ENCODE data around the gene SNCAIP. TPM values are rescaled to one million over a fixed set of nuclear protein-coding genes. Genes with fewer than 3 reads are reported as not detected.

Gene SNCAIP
- total and polyA plus RNA-seq, 2 experiments from 2014 or later = 6.1 to 11.9 TPM

DNA sequence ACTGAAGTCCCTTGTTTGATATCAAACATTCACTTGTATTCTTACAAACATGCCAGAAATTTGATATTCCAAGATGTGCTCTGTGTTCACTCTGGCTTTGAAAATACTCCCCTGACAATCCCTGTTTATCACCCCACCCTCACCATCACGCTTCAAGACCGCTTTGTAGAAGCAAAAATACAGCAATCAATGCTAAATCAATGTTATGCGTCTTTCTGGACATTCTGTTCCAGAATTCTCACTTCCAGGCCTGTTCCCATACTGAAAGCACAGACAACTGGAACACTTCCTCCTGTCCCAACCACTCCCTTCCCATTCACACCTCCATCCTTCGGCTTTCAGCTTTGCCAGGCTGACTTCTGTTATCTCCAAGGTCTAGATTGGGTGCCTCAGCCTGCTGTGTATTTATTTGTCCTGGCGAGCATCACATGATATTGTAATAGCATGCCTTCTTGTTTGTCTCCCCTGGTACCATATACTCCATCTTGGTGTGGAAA, 72.8 kb downstream of the SNCAIP start (continued):
- TF ChIP-seq STAT1 (IDR thresholded peaks at IDR 0.05; ENCODE audit: unreplicated experiment) (no peak), ZNF331 (CRISPR knock-in tag; IDR thresholded peaks at IDR 0.05; ENCODE audit: low read depth) (no peak), NANOG (IDR thresholded peaks at IDR 0.05; ENCODE audit: borderline replicate concordance) (no peak), POLR2AphosphoS5 (IDR thresholded peaks at IDR 0.05; ENCODE audit: low read depth) (no peak)

- H3K27ac ChIP-seq (ENCODE audit: low read depth) = no peak overlapping the region
- no peaks in the 10 kb centered on the region for H3F3A ChIP-seq (replicated peaks; ENCODE audit: low read depth)
- H3K4me2 ChIP-seq = no peak overlapping the region
- H3K4me1 Mint-ChIP-seq = peaks cover 23% of the 10 kb centered on the region
- no peak overlapping the region for H3K4me3 Mint-ChIP-seq
- H4K20me1 ChIP-seq (replicated peaks; ENCODE audit: insufficient read depth) = no peaks in the 10 kb centered on the region
- peaks cover 4% of the 10 kb centered on the region for H3K27me3 Mint-ChIP-seq (ENCODE audit: insufficient read depth, low read depth, poor library complexity)
- ATAC-seq (no peak), DNase-seq (ENCODE audit: low spot score) (no peak)
- no peaks in the 10 kb centered on the region for H3K27me3 ChIP-seq (ENCODE audit: insufficient read depth)
- H3K36me3 Mint-ChIP-seq (ENCODE audit: low read depth) = peaks cover 13% of the 10 kb centered on the region
- H3K27ac Mint-ChIP-seq = no peak overlapping the region
- TF ChIP-seq EZH2phosphoT487 (IDR thresholded peaks at IDR 0.05; ENCODE audit: unreplicated experiment) (no peak), STAT1 (IDR thresholded peaks at IDR 0.05; ENCODE audit: unreplicated experiment) (no peak), ZNF114 (CRISPR knock-in tag; IDR thresholded peaks at IDR 0.05) (no peak), JUNB (IDR thresholded peaks at IDR 0.05; ENCODE audit: unreplicated experiment) (no peak), CREB1 (CRISPR knock-in tag; IDR thresholded peaks at IDR 0.05; ENCODE audit: low read depth) (no peak), NANOG (IDR thresholded peaks at IDR 0.05; ENCODE audit: borderline replicate concordance) (no peak), ZNF331 (CRISPR knock-in tag; IDR thresholded peaks at IDR 0.05; ENCODE audit: low read depth) (no peak), POLR2AphosphoS5 (IDR thresholded peaks at IDR 0.05; ENCODE audit: low read depth) (no peak), EZH2 (IDR thresholded peaks at IDR 0.05; ENCODE audit: low read depth, unreplicated experiment) (no peak)
- TF ChIP-seq, protein P1, sequence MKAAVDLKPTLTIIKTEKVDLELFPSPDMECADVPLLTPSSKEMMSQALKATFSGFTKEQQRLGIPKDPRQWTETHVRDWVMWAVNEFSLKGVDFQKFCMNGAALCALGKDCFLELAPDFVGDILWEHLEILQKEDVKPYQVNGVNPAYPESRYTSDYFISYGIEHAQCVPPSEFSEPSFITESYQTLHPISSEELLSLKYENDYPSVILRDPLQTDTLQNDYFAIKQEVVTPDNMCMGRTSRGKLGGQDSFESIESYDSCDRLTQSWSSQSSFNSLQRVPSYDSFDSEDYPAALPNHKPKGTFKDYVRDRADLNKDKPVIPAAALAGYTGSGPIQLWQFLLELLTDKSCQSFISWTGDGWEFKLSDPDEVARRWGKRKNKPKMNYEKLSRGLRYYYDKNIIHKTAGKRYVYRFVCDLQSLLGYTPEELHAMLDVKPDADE (IDR thresholded peaks at IDR 0.05) = no peak
- TF ChIP-seq, protein P2, sequence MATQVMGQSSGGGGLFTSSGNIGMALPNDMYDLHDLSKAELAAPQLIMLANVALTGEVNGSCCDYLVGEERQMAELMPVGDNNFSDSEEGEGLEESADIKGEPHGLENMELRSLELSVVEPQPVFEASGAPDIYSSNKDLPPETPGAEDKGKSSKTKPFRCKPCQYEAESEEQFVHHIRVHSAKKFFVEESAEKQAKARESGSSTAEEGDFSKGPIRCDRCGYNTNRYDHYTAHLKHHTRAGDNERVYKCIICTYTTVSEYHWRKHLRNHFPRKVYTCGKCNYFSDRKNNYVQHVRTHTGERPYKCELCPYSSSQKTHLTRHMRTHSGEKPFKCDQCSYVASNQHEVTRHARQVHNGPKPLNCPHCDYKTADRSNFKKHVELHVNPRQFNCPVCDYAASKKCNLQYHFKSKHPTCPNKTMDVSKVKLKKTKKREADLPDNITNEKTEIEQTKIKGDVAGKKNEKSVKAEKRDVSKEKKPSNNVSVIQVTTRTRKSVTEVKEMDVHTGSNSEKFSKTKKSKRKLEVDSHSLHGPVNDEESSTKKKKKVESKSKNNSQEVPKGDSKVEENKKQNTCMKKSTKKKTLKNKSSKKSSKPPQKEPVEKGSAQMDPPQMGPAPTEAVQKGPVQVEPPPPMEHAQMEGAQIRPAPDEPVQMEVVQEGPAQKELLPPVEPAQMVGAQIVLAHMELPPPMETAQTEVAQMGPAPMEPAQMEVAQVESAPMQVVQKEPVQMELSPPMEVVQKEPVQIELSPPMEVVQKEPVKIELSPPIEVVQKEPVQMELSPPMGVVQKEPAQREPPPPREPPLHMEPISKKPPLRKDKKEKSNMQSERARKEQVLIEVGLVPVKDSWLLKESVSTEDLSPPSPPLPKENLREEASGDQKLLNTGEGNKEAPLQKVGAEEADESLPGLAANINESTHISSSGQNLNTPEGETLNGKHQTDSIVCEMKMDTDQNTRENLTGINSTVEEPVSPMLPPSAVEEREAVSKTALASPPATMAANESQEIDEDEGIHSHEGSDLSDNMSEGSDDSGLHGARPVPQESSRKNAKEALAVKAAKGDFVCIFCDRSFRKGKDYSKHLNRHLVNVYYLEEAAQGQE (IDR thresholded peaks at IDR 0.05; ENCODE audit: unreplicated experiment) = no peak
- TF ChIP-seq, protein P3, sequence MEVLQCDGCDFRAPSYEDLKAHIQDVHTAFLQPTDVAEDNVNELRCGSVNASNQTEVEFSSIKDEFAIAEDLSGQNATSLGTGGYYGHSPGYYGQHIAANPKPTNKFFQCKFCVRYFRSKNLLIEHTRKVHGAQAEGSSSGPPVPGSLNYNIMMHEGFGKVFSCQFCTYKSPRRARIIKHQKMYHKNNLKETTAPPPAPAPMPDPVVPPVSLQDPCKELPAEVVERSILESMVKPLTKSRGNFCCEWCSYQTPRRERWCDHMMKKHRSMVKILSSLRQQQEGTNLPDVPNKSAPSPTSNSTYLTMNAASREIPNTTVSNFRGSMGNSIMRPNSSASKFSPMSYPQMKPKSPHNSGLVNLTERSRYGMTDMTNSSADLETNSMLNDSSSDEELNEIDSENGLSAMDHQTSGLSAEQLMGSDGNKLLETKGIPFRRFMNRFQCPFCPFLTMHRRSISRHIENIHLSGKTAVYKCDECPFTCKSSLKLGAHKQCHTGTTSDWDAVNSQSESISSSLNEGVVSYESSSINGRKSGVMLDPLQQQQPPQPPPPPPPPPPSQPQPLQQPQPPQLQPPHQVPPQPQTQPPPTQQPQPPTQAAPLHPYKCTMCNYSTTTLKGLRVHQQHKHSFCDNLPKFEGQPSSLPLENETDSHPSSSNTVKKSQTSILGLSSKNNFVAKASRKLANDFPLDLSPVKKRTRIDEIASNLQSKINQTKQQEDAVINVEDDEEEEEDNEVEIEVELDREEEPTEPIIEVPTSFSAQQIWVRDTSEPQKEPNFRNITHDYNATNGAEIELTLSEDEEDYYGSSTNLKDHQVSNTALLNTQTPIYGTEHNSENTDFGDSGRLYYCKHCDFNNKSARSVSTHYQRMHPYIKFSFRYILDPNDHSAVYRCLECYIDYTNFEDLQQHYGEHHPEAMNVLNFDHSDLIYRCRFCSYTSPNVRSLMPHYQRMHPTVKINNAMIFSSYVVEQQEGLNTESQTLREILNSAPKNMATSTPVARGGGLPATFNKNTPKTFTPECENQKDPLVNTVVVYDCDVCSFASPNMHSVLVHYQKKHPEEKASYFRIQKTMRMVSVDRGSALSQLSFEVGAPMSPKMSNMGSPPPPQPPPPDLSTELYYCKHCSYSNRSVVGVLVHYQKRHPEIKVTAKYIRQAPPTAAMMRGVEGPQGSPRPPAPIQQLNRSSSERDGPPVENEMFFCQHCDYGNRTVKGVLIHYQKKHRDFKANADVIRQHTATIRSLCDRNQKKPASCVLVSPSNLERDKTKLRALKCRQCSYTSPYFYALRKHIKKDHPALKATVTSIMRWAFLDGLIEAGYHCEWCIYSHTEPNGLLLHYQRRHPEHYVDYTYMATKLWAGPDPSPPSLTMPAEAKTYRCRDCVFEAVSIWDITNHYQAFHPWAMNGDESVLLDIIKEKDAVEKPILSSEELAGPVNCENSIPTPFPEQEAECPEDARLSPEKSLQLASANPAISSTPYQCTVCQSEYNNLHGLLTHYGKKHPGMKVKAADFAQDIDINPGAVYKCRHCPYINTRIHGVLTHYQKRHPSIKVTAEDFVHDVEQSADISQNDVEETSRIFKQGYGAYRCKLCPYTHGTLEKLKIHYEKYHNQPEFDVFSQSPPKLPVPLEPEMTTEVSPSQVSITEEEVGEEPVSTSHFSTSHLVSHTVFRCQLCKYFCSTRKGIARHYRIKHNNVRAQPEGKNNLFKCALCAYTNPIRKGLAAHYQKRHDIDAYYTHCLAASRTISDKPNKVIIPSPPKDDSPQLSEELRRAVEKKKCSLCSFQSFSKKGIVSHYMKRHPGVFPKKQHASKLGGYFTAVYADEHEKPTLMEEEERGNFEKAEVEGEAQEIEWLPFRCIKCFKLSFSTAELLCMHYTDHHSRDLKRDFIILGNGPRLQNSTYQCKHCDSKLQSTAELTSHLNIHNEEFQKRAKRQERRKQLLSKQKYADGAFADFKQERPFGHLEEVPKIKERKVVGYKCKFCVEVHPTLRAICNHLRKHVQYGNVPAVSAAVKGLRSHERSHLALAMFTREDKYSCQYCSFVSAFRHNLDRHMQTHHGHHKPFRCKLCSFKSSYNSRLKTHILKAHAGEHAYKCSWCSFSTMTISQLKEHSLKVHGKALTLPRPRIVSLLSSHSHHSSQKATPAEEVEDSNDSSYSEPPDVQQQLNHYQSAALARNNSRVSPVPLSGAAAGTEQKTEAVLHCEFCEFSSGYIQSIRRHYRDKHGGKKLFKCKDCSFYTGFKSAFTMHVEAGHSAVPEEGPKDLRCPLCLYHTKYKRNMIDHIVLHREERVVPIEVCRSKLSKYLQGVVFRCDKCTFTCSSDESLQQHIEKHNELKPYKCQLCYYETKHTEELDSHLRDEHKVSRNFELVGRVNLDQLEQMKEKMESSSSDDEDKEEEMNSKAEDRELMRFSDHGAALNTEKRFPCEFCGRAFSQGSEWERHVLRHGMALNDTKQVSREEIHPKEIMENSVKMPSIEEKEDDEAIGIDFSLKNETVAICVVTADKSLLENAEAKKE (CRISPR knock-in tag; IDR thresholded peaks at IDR 0.05) = no peak
- TF ChIP-seq, protein P4, sequence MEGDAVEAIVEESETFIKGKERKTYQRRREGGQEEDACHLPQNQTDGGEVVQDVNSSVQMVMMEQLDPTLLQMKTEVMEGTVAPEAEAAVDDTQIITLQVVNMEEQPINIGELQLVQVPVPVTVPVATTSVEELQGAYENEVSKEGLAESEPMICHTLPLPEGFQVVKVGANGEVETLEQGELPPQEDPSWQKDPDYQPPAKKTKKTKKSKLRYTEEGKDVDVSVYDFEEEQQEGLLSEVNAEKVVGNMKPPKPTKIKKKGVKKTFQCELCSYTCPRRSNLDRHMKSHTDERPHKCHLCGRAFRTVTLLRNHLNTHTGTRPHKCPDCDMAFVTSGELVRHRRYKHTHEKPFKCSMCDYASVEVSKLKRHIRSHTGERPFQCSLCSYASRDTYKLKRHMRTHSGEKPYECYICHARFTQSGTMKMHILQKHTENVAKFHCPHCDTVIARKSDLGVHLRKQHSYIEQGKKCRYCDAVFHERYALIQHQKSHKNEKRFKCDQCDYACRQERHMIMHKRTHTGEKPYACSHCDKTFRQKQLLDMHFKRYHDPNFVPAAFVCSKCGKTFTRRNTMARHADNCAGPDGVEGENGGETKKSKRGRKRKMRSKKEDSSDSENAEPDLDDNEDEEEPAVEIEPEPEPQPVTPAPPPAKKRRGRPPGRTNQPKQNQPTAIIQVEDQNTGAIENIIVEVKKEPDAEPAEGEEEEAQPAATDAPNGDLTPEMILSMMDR (conservative IDR thresholded peaks at IDR 0.05; ENCODE audit: low read depth in 2 of 2) = no peak
- peaks cover 10% of the 10 kb centered on the region; the same call in 2 of the 3 replicates for H3K9me3 Mint-ChIP-seq
- H3K4me3 ChIP-seq = no peak overlapping the region
- 0 out of 2 replicates have a peak, but pooled peaks cover 2% of the 10 kb centered on the region for H3K9me2 ChIP-seq (ENCODE audit: insufficient read depth)
- H2AFZ ChIP-seq = no peak overlapping the region
- H3K36me3 ChIP-seq (ENCODE audit: insufficient read depth) = no peaks in the 10 kb centered on the region
- no peaks in the 10 kb centered on the region for H3K79me2 ChIP-seq (replicated peaks; ENCODE audit: insufficient read depth)
- peaks cover 10% of the 10 kb centered on the region for H3K4me1 ChIP-seq (ENCODE audit: insufficient read depth)
These were observed 73.2 kb downstream of the SNCAIP start for GRCh38 chr5:122385286-122385685.

Measured in GM23338 (cell line).